OCI-LY7 (cell line): ENCODE results near the gene GEMIN7.

Experiments
- CTCF ChIP-seq: fragments of 200-600 bp; sonication (generic); conservative IDR thresholded peaks from 2 replicates; pipeline ENCODE4 v1.5.1; 2014; ENCODE audit warnings: mild to moderate bottlenecking, antibody characterized with exemption, low read length, moderate library complexity, mixed read lengths
- EZH2phosphoT487 ChIP-seq: fragments of 200-600 bp; sonication (generic); IDR thresholded peaks from 2 replicates; pipeline ENCODE4 v1.6.1; 2018; ENCODE audit warnings: low read depth, borderline replicate concordance, mild to moderate bottlenecking, mixed run types, antibody characterized with exemption, low read length, moderate library complexity, mixed read lengths

GRCh38 chr19:45056831-45057230 is 22.2 kb upstream of the GEMIN7 start:
- no peak for TF ChIP-seq CTCF
- no peak for TF ChIP-seq EZH2phosphoT487
